Tibial artery (tissue), 4 donors: ENCODE results near the gene WWC1.

Source experiments
- DNase-seq, 2 donors: peaks; one replicate each; pipeline ENCODE4 v3.0.0-alpha.2; 2019
- H3K27ac ChIP-seq, 2 donors: fragments of 200-600 bp; sonication (generic) in 1 of 2; 1 replicate in 1 of 2; 2 replicates in 1 of 2; pipeline ENCODE4 v1.5.1; 2018 to 2019; ENCODE audit warnings: mild to moderate bottlenecking in 1 of 2
- H3K27me3 ChIP-seq, 2 donors: fragments of 200-600 bp; sonication (generic) in 1 of 2; one replicate each; pipeline versions ENCODE4 v1.5.1 to v1.6.0; 2016 to 2019
- H3K36me3 ChIP-seq, 3 donors: fragments of 200-600 bp; sonication (generic) in 2 of 3; one replicate each; pipeline ENCODE4 v1.5.1; 2016 to 2019; ENCODE audit warnings: mild to moderate bottlenecking in 2 of 3
- H3K4me1 ChIP-seq, 4 donors: fragments of 200-600 bp; sonication (generic) in 2 of 4; 1 replicate in 3 of 4; 2 replicates in 1 of 4; pipeline ENCODE4 v1.5.1; 2016 to 2019
- H3K4me3 ChIP-seq, 2 donors: fragments of 200-600 bp; sonication (generic) in 1 of 2; 1 replicate in 1 of 2; 2 replicates in 1 of 2; pipeline ENCODE4 v1.5.1; 2018 to 2019; ENCODE audit warnings: mild to moderate bottlenecking in 2 of 2
- H3K9me3 ChIP-seq, 3 donors: fragments of 200-600 bp; sonication (generic) in 1 of 3; one replicate each; pipeline ENCODE4 v1.5.1; 2016 to 2019
- intact Hi-C: fragments of 100-400 bp; cut with DNase I; formaldehyde crosslinking; loops from one replicate; pipeline ENCODE4 v1.15.0; 2023; ENCODE audit warnings: low total_unique reads
- TF ChIP-seq, protein P1 (sequence below), 2 experiments: fragments of 200-600 bp in 1 of 2; fragments of 450-650 bp in 1 of 2; IDR thresholded peaks; one replicate each; pipeline ENCODE4 v1.5.1; 2017 to 2019; ENCODE audit warnings: antibody characterized with exemption in 2 of 2, mild to moderate bottlenecking in 1 of 2, moderate library complexity in 1 of 2

WWC1 gene

GRCh38 chr5:168482361-168482760 lies 190.9 kb downstream of the WWC1 start:
- intact Hi-C loops, result loop anchor here (10.0 kb wide), 2 partner anchors 82 to 1102 kb away; partner anchors contain the start of gene SPDL1
- Histone ChIP-seq H3K4me3 (no peak overlapping the region), H3K27ac (no peak overlapping the region), H3K36me3 (no peaks in the 10 kb centered on the region), H3K27me3 (no peaks in the 10 kb centered on the region), H3K9me3 (no peaks in the 10 kb centered on the region), H3K4me1 (peaks cover 0 to 9% (median 5%) of the 10 kb centered on the region in 4 donors)
- TF ChIP-seq, protein P1, sequence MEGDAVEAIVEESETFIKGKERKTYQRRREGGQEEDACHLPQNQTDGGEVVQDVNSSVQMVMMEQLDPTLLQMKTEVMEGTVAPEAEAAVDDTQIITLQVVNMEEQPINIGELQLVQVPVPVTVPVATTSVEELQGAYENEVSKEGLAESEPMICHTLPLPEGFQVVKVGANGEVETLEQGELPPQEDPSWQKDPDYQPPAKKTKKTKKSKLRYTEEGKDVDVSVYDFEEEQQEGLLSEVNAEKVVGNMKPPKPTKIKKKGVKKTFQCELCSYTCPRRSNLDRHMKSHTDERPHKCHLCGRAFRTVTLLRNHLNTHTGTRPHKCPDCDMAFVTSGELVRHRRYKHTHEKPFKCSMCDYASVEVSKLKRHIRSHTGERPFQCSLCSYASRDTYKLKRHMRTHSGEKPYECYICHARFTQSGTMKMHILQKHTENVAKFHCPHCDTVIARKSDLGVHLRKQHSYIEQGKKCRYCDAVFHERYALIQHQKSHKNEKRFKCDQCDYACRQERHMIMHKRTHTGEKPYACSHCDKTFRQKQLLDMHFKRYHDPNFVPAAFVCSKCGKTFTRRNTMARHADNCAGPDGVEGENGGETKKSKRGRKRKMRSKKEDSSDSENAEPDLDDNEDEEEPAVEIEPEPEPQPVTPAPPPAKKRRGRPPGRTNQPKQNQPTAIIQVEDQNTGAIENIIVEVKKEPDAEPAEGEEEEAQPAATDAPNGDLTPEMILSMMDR (IDR thresholded peaks at IDR 0.05), result no peak
- DNase-seq, result no peak

DNA sequence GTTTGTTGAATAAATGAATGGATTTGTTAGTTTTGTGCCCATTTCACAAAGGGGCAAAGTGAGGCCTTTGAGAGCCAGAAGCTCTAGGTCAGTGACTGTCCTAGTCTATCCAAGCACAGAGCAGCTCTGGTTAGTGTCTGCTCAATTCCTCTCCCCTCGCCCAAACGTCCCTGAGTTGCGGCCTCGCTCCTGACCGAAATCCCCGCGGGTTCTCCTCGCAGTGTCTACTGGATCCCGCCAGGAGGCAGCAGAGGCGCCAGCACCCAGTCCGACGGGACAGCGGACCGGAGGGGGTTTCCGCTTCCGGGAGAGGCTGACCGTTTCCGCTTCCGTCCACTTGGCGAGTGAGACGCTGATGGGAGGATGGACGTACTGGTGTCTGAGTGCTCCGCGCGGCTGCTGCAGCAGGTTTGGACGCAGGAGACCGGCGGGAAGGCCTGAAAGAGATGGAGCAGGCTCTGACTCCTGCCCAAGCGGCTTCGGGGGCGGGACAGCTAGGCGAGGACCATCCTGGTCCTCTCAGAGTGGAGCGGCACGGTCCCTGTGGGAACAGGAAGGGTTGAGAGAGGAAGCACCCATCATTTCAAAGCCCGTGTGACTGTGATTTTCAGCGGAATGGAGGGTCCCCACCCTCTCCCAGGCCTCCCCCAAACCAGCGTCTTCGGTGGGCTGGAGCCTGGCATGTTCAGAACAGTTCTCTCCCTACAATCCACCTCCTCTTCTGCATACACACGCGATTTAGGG lies 194.9 kb downstream of the WWC1 start, which contains the start of gene RARS1:
RARS1 (plus strand) TSS at position 336 of the 744 bp plus-strand sequence; CDS start at position 364, 28 bp downstream.
- DNase-seq, result peak; percentile 89 to 95
- H3K4me3 ChIP-seq, result peak within 1 kb of the TSS; percentile 86 to 87
- peaks cover 24 to 34% (median 33%) of the 10 kb centered on the region in 3 donors for H3K36me3 ChIP-seq
- H3K4me1 ChIP-seq, result peaks cover 0 to 13% (median 9%) of the 10 kb centered on the region in 4 donors
- H3K27me3 ChIP-seq, result no peaks in the 10 kb centered on the region
- H3K9me3 ChIP-seq, result no peaks in the 10 kb centered on the region
- TF ChIP-seq, protein P1 (IDR thresholded peaks at IDR 0.05), result peak; percentile 90 to 97
- intact Hi-C loops, result loop anchor here (10.0 kb wide), 2 partner anchors 78 to 1098 kb away; partner anchors contain the start of gene SPDL1
- peak within 1 kb of the TSS; percentile 80 to 85 for H3K27ac ChIP-seq

GRCh38 chr5:168489059-168489458 lies 197.6 kb downstream of the WWC1 start:
- Histone ChIP-seq H3K4me3 (no peak overlapping the region), H3K4me1 (peaks cover 0 to 13% (median 9%) of the 10 kb centered on the region in 4 donors), H3K27me3 (no peaks in the 10 kb centered on the region), H3K9me3 (no peaks in the 10 kb centered on the region), H3K36me3 (peaks cover 49 to 56% (median 52%) of the 10 kb centered on the region in 3 donors), H3K27ac (no peak overlapping the region)
- TF ChIP-seq, protein P1 (IDR thresholded peaks at IDR 0.05), result no peak
- no peak for DNase-seq
- intact Hi-C loops, result loop anchor here (10.0 kb wide), 2 partner anchors 76 to 1096 kb away; partner anchors contain the start of gene SPDL1

GRCh38 chr5:168494057-168494555 lies 202.7 kb downstream of the WWC1 start:
- TF ChIP-seq, protein P1 (IDR thresholded peaks at IDR 0.05), result no peak
- intact Hi-C loops, result no loop called here
- Histone ChIP-seq H3K4me3 (no peak overlapping the region), H3K4me1 (no peaks in the 10 kb centered on the region), H3K27ac (no peak overlapping the region), H3K36me3 (peaks cover 86 to 89% (median 87%) of the 10 kb centered on the region in 3 donors), H3K27me3 (no peaks in the 10 kb centered on the region), H3K9me3 (no peaks in the 10 kb centered on the region)
- no peak for DNase-seq

DNA sequence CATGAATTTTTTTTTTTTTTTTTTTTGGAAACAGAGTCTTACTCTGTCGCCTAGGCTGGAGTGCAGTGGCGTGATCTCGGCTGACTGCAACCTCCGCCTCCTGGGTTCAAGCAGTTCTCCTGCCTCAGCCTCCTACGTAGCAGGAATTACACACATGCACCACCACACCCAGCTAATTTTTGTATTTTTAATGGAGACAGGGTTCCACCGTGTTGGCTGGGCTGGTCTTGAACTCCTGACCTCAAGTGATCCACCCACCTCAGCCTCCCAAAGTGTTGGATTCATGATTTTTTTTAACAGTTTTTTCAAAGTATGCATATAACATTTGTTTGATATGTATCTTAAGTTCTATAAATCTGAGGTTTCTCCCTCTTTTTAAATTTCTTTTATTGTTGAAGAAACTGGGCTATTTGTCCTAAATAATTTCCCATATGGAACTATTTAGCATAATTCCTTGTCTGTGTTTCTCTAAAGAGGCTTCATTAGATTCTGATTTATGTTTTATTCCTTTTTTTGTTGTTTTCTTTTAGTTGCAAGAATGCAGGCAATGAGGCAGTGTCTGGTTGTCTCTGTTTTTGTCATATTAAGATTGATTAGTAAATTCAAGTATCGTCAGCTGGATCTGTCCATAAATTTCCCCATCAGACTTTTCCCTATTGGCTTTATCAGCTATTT lies 211.3 kb downstream of the WWC1 start:
- Histone ChIP-seq H3K27ac (no peak overlapping the region), H3K4me1 (no peaks in the 10 kb centered on the region), H3K4me3 (no peak overlapping the region), H3K36me3 (peaks cover 57 to 91% (median 75%) of the 10 kb centered on the region in 3 donors), H3K27me3 (no peaks in the 10 kb centered on the region), H3K9me3 (no peaks in the 10 kb centered on the region)
- TF ChIP-seq, protein P1 (IDR thresholded peaks at IDR 0.05), result no peak
- no peak for DNase-seq
- intact Hi-C loops, result no loop called here
